Amniotic epithelial cell (primary cell): Measurements from ENCODE around the gene IFITM5.
"Not testable (repeated sequence)": the region's sequence is repeated elsewhere in the genome, so short reads cannot be mapped to it uniquely, and the experiment has no call there.

Source experiments
- DNase-seq: peaks from one replicate; pipeline ENCODE4 v3.0.0-alpha.2; 2010; ENCODE audit warnings: low read depth

IFITM5 gene

DNA sequence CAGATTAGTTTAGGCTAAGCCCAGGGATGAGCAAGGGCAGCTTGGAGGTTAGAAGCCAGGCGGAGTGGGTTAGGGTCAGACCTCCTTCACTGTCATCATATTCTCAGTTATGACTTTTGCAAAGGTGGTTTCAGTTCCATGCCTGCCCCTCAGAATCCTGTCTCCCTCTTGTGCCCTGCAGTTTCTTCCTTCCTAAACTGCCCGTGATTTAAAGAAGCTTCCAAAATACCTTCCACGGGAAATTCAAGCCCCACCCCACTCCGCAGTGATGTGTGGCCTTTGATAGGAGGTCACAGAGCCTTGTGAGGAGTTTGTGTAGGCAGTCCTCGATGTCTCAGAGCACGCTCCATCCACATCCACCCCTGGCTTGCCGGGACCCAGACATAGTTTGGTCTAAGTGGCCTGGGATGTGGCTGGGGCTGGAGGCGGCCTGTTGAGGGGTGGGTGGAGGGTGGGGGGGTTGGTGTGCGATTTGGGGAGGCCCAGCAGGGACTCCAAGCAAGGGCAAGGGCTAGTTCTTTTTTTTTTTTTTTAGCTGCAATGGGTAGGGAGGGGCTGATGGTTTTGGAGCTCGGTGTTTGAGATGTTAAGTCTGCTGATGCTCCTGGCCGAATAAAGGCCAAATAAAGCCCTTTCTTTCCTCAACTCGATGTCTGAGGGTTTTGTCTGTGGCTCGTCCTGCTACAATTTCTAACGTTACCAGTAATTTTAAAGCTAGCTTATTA, 12.9 kb upstream of the IFITM5 start:
- DNase-seq = no peak

DNA sequence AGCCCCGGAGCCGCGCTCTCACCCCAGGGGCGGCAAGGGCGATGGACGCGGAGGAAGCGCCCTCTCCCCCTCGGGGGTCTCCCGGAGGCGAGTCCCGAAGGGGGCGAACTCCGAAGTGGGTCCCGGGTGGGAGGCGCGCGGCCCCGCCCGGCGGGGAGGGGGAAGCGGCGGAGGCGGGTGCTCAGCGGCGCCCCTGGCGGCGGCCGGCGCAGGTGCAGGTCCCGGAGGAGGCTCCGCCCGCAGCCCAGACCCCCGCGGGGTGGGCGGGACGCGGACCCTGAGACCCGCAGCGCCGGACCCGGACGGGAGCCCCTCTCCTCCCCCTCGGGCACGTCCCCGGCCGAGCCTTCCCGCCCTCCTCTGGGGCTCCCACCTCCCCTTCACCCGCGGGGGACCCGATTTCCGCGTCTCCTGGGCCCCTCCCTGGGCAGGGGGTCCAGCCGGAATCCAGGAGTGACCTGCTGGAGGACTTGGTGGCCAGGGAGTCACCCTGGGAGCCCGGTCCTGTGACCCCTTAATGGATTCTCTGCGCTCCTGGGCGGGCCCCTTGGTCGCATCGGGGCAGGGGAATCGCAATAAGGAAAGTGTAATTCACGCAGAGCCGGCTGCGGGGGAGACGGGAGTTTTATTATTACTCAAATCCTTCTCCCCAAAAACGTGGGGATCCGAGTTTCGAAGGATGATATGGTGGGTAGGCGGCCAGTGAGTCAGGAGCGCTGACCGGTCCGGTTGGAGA, 11.9 kb upstream of the IFITM5 start:
- not testable (repeated sequence) for DNase-seq

DNA sequence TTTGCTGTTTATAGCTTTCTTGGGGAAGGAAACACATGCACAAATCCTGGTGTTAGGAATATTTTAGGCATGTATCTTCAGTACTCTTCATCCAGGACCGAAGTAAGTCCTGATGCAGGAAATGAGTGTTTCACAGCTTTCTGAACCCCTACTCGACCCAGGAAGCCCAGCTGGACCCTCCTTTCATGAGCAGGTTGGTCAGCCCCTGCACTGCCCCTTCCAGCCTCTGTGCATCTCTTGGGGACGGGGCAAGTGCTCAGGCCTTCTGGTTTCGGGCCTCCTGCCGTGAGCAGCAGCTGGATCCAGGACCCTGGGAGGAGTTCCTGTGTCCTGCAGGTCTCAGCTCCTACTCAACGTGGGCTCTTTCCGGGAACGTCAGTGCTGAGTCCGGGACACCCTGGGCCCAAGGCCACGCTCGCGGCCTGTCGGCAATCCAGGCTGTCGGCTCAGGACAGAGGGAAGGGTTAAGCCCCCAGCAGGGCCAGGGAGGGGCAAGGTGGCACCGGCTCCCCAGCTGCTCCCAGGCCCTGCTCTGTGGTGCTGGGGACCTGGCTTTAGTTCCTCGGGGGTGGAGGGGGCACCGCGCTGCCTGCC, 10.8 kb upstream of the IFITM5 start:
- not testable (repeated sequence) for DNase-seq

DNA sequence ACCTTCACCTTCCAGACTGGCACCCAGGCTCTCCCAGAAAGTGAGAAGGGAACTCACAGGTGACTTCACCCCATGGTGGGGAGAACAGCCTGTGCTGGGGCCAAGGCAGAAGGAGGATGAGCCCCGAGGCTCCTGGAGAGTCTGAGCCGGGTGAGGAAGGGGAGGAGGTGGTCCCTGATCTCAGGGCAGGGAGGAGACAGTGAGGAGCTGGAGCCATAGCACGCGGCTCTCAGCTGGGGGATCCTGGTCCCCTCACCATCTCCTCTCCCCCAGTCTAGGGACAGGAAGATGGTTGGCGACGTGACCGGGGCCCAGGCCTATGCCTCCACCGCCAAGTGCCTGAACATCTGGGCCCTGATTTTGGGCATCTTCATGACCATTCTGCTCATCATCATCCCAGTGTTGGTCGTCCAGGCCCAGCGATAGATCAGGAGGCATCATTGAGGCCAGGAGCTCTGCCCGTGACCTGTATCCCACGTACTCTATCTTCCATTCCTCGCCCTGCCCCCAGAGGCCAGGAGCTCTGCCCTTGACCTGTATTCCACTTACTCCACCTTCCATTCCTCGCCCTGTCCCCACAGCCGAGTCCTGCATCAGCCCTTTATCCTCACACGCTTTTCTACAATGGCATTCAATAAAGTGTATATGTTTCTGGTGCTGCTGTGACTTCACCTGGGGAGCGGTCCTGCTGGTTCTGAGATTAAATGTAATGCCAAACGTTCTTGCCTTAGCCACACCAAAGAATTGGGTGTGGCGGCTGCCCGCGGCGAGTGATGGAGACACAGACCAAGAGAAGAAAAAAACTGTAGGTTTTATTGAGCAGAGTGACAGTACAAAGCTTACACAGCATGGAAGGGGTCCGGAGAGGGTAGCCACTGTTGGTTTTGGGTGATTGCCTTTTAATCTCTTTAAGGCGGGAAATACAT, 9.7 kb upstream of the IFITM5 start:
- not testable (repeated sequence) for DNase-seq

DNA sequence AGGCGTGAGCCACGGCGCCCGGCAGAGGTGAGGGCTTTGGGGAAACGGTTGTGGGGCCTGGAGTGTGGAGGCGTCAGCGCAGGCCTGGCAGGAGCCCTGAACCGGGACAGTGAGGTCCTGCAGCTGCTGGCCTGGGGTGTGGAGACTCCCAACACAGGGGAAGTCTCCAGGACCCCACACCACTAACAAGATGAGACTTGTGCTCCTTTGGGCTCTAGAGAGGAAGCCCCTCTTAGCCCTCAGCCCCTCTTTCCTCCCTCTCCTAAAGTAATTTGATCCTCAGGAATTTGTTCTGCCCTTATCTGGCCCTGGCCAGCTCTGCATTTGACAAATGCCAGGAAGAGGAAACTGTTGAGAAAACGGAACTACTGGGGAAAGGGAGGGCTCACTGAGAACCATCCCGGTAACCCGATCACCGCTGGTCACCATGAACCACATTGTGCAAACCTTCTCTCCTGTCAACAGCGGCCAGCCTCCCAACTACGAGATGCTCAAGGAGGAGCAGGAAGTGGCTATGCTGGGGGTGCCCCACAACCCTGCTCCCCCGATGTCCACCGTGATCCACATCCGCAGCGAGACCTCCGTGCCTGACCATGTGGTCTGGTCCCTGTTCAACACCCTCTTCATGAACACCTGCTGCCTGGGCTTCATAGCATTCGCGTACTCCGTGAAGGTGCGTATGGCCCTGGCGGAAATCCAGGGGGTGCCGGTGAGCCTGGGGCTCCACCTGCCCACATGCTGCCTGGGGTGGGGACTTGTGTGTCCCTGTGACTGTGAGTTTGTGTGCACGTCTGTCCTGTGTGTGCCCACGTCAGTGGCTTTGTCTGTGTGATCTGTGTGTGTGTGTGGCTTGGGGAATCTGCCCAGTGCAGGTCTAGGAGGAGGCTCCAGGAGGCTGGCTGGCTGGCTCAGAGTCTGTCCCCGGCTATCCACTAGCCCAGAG, 8.7 kb upstream of the IFITM5 start, which contains the start of gene IFITM2:
IFITM2 (plus strand) TSS at position 51 of the 943 bp plus-strand sequence; CDS start at position 428, 377 bp downstream.
- peak; percentile 90 for DNase-seq

DNA sequence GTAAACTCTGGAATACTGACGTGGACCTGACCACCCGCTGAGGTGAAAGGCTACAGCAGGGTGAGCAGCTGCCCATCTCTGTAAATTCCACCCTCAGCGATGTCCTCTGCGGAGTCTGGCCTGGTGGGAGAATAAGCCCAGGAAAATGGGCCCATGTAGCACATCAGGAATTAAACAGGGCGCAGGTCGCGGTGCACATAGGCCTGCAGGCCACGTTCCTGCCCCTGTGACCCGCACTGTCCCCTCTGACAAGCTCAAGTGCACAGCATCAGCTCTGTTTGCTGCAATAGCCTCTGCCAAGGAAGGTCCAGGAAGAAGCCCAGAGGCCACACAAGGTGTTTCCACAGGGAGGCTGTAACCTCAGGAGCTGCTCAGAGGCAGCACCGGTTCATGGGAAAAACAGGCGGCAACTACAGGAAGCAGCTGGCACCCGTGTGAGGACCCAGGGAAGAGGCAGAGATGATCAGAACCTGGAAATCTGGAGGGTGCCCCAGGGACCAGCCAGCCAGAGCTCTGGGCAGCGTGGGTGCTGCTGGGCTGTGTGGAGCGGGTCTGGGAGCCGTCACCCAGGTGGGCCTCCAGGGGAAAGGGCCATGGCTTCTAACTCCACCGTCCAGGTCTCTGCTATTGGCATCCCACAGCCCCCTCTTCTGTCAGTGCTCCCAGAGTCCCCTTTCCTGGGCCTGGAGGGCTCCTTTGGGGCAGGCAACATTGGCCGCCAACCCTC, 7.5 kb upstream of the IFITM5 start:
- DNase-seq = no peak

DNA sequence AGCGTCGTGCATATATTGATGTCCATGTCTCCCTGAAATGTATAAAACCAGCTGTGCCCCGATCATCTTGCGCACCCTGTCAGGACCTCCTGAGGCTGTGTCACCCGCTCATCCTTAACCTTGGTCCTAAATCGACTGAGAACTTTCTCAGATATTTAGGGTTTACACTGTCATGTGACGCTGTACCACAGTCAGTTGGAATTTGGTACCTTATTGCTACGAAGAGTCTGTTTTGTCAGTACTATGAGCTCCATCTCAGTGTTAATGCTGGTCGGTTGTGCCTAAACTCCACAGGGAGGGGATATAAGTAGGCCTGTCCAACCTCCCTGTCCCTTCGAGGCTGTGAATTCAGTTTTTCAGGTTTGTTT, 6.5 kb upstream of the IFITM5 start:
- no peak for DNase-seq

DNA sequence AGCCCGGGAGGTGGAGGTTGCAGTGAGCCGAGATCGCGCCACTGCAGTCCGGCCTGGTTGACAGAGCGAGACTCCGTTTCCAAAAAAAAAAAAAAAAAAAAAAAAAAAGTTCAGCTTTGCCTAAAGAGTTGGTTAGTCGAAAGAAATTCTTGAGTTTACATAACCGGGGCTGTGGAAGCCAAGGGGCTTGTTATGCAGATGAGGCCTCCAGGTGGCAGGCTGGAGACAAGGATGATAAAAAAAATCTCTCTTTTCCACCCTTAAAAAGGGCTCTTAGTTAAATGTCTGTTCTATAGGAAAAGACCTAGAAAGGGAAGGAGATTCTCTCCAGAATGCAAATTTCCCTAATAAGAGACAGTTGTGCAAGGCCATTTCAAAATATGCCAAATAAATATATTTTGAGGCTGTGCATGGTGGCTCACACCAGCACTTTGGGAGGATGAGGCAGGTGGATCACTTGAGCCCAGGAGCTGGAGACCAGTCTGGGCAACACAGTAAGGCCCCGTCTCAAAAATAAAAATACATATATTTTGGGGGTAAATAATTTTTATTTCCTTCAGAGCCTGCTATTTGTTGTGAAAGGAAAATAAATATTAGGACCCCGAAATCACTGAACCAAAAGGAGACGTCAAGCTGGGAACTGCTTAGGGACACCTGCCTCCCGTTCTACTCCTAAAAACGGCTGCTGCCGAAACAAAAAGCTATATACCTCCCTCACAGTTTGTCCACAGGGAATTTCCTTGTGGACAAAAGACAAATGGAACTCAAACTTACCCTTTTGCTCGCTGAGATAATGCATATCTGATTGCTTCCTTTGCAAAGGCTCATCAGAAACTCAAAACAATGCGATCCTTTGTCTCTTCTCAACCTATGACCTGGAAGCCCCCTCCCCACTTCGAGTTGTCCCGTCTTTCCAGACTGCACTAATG, 5.9 kb upstream of the IFITM5 start:
- peak; percentile 71 for DNase-seq

DNA sequence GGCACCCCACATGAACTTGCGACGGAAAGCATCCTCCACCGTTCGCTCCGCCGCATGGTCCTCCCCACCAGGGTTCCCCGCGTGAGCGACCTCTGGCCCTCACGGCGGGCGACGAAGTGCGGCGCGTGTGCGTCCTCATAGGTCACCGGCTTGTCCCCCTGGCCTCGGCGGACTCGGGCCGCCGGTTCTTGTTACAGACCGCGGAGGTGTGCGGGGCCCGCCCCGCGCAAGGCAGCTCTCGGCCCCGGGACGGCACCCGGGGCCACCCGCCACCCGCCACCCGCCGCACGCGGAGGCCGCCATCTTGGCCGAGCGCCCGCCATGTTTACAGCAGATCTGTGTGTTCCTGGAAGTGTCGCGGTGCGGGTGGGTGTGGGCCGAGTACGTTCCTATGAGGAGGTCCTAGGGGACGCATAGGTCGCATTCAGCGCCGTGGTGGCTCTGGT, 4.8 kb upstream of the IFITM5 start:
- DNase-seq = no peak

DNA sequence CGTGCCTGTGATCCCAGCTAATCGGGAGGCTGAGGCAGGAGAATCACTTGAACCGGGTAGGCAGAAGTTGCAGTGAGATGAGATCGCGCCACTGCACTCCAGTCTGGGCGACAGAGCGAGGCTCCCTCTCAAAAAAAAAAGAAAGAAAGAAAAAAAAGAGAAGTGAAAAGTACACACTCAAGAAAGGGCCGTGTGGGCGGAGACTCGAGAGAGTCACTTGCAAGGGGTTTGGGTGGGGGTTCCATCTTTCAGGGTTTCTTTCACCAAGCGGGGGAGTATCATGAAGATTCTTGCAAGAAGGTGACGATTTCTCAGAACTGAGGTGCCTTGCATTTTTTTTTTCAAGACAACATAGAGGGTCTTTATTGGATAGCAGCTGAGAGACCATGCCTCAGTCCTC, 4.0 kb upstream of the IFITM5 start:
- no peak for DNase-seq

DNA sequence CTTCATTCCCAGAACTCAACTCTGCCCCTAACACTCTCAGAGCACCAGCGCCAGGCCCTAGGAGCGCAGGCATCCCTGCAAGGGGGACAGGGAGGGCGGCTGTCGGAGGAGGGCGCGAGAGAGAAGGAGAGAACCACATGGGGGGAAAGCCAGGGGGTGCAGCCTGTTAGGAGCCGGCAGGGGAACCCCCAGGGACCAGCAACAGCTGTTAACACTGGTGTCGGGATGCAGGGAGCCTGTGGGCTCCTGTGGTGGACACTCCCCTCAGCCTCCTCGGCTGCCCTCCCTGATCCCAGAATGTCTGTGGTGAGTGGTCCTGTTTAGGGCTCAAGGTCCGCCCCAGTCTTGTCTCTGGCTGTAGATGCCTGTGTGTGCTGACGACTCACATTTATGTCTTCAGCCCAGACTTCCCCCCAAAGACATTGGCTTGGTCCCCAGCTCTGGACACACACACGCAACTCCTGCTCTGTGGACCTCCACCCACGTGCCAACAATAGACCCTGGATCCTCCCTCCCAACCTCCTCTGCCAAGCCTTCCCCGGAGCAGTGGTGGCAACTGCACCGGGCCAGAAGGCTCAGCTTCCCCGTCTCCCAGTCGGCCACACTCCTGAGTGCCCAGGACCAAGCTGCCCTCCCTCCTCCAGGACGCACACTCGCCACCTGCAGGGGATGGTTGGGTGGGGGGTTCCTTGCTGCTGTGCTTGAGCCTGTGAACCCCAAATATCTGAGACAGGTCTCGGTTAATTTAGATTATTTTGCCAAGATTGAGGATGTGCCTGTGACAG, 817 bp upstream of the IFITM5 start:
- DNase-seq = no peak

DNA sequence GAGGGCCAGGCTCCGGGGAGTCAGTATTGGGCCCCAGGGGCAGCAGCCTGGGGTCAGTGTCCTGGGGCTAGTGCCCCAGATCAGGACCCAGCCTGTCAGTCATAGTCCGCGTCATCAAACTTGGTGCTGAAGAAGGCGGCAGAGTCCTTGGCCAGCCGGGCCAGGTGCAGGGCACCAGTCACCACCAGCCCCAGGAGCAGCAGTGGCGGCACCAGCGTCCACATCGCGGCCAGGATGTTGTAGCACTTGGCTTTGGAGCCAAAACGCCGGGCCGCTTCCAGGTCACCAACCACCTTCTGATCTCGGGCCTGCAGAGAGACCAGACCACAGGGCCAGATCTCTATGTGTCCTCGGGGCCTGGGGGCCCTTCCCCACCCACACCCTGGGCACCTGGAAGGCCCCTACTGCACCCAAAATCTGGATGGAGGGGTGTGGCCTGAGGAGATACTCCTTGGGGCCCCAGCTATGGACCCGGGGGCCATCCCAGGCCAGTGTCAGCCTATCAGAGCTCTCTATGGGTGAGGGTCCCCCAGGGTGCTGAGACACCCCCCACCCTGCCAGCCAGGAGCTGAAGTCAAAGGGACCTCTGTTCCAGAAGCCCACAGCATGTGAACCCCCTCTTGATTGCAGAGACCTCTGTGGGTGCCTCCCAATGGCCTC, 790 bp downstream of the IFITM5 start:
- DNase-seq = no peak

DNA sequence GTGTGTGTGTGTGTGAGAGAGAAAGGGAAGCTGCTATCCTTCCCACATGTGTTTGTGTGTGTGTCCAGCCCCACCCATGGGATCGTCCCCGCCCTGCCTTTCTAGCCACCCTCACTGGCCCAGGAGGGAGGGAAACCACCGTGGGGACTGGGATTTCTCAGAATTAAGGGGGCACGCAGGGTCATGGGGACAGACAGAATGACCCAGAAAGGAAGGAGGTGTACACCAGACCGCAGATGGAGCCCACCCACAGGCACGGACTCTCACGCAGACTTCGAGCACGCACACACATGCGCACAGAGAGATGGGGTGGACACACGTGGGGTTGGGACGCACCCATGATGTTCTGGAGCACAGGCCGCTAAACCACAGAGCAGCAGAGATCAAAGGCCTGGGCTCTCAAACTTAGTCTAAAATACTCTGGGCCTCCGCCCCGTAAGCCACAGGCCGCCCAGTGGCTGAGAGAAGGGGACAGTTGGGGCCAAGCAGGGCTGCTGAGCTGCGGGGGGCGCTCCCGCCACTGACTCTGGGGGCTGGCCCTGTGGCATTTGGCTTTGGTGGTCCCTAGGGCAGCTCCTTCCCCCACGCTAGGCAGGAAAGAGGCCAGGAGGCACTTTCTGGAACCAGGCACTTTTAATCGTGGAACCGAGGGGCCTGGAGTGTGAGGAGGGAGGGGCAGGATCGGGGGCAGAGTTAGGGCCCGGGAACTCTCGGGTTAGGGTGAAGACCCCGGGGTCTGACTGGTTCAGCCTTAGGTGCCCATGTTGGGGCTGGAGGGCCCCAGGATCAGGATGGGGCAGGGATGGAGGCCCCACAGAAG, 1.5 kb downstream of the IFITM5 start:
- no peak for DNase-seq

DNA sequence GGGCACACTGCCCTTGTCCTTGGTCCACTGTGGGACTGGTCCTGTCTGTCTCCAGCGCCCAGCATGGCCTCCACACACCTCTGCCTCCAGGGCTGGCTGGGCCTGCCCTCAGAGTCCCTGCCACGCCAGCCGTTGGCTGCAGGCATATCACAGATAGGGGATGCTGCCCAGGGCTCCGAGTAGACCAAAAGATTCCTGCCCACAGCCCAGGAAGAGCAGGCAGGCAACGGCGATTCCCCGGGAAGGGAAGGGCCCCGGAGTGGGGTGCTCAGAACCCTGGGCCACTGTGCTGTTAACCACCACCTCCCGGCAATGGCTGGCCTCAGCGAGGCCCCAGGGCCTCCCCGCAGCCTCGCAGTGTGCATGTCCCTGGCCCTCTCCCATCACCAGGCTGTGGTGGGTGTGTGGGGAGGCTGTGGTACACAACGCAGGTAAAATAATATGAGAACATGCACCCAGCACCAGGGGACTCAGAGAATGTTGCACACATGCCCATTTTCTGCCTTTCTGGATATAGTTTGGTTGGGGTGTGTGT, 2.2 kb downstream of the IFITM5 start:
- no peak for DNase-seq

DNA sequence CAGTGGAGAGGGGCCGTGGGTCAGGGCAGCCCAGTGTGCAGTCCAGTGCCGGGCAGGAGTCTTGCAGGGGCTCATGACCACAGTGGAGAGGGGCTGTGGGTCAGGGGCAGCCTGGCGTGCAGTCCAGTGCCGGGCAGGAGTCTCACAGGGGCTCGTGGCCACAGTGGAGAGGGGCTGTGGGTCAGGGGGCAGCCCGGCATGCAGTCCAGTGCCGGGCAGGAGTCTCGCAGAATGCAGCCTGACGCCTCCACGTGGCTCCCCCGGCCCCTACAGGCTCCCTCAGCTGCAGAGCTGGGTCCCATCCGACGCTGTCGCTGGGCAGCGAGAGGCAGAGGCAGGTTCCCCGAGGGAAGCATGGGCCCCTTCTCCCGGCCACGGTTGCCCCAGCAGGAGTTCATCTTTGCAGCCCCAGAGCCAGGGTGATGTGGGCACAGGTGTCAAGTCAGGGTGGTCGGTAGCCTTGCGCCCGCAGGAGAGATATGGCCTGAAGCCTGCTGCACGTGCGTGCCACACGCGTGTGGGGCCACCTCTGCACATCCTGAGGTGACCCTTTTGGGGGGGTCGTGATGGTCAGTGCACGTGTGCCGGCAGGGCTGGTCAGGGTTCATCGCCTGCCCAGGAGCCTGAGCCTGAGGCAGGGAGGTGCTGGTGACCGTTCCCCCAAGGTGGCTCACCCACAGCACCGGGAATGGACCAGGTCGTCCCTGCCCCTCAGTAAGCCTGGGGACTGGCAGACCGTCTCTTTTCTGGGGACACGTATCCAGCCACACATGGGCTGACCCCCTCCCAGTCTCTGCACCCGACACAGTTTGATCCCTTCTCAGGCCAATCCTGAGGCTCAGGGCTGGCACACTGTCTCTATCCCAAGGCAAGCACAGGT, 2.9 kb downstream of the IFITM5 start:
- DNase-seq = no peak
